Spleen (tissue), 11 donors: Measurements from ENCODE around the gene CCDC13. TPM values are rescaled to one million over a fixed set of nuclear protein-coding genes. Genes with fewer than 3 reads are reported as not detected.
A peak's percentile ranks its signal among the peaks of the same experiment; 100 is the strongest.

Experiments
- DNase-seq: peaks from one replicate; pipeline ENCODE4 v3.0.0-alpha.2; 2020
- H3K27ac ChIP-seq, 8 donors: fragments of 200-600 bp; sonication (generic) in 7 of 8; 1 replicate in 4 of 8; 2 replicates in 4 of 8; pipeline versions ENCODE4 v1.5.0 to v1.8.0; 2016 to 2021; ENCODE audit warnings: inconsistent platforms in 4 of 8, mild to moderate bottlenecking in 4 of 8, moderate library complexity in 1 of 8
- H3K27me3 ChIP-seq, 7 donors: fragments of 200-600 bp; sonication (generic) in 6 of 7; replicated peaks in 1 of 7; 1 replicate in 4 of 7; 2 replicates in 3 of 7; pipeline versions ENCODE4 v1.5.0 to v1.8.0; 2016 to 2021; ENCODE audit warnings: inconsistent platforms in 3 of 7, mild to moderate bottlenecking in 1 of 7
- H3K36me3 ChIP-seq, 6 donors: fragments of 200-600 bp; sonication (generic) in 5 of 6; 1 replicate in 4 of 6; 2 replicates in 2 of 6; pipeline versions ENCODE4 v1.5.0 to v1.8.0; 2016 to 2021; ENCODE audit warnings: inconsistent platforms in 2 of 6
- H3K4me1 ChIP-seq, 6 donors: fragments of 200-600 bp; sonication (generic) in 5 of 6; 1 replicate in 3 of 6; 2 replicates in 3 of 6; pipeline versions ENCODE4 v1.5.0 to v1.8.0; 2016 to 2021; ENCODE audit warnings: inconsistent platforms in 3 of 6
- H3K4me3 ChIP-seq, 8 donors: fragments of 200-600 bp; sonication (generic) in 7 of 8; 1 replicate in 4 of 8; 2 replicates in 4 of 8; pipeline versions ENCODE4 v1.5.0 to v1.8.0; 2016 to 2021; ENCODE audit warnings: inconsistent platforms in 4 of 8, mild to moderate bottlenecking in 4 of 8, moderate library complexity in 2 of 8
- H3K9me3 ChIP-seq, 8 donors: fragments of 200-600 bp; sonication (generic) in 7 of 8; 1 replicate in 4 of 8; 2 replicates in 4 of 8; pipeline versions ENCODE4 v1.5.0 to v1.8.0; 2016 to 2021; ENCODE audit warnings: inconsistent platforms in 4 of 8
- CTCF ChIP-seq, 11 experiments: fragments of 200-600 bp in 7 of 11; fragments of 450-650 bp in 4 of 11; sonication (generic) in 4 of 11; IDR thresholded peaks in 8 of 11; conservative IDR thresholded peaks in 3 of 11; 1 replicate in 7 of 11; 2 replicates in 4 of 11; pipeline versions ENCODE4 v1.4.0 to v1.8.0; 2016 to 2021; ENCODE audit warnings: antibody characterized with exemption in 11 of 11, inconsistent platforms in 4 of 11, mild to moderate bottlenecking in 1 of 11
- POLR2A ChIP-seq, 3 donors: fragments of 450-650 bp; IDR thresholded peaks; one replicate each; pipeline ENCODE4 v1.5.1; 2017; ENCODE audit warnings: antibody characterized with exemption in 3 of 3, mild to moderate bottlenecking in 1 of 3
- POLR2AphosphoS5 ChIP-seq, 3 donors: sonication (generic); formaldehyde crosslinking; IDR thresholded peaks; one replicate each; pipeline ENCODE4 v1.5.1; 2017; ENCODE audit warnings: antibody characterized with exemption in 3 of 3
- WGBS, 5 donors: extraction: QIAGEN DNeasy Blood & Tissue Kit in 3 of 5; methylation state at CpG; one replicate each; pipeline versions ENCODE4 v1.1.5 to v1.1.7; 2013 to 2018; 5-methylcytosine and 5-hydroxymethylcytosine counted together
- intact Hi-C: fragments of 100-400 bp; cut with DNase I; formaldehyde crosslinking; loops from one replicate; pipeline ENCODE4 v1.15.0; 2023; ENCODE audit warnings: low total_unique reads
- polyA plus RNA-seq, 3 donors: library from polyadenylated mRNA; stranded (reverse); fragments of 200-250 nt; gene quantifications; one replicate each; pipeline ENCODE4 v1.2.1, GENCODE V29; 2013
- total RNA-seq, 7 donors: library from RNA; depleted of rRNA in 3 of 7; stranded (reverse); fragments of >200 nt in 3 of 7; fragmentation: NEBNext Ultra II Directional in 4 of 7; extraction: Animal tissue kit (Norgen Biotek cat#: 25700) in 4 of 7; gene quantifications; one replicate each; pipeline versions ENCODE4 v1.1.0 to v1.2.1, GENCODE V29; 2016 to 2021
- donor health status: healthy with polysubstance abuse.
- donor health status: DM: no; HTN: no; CAD: no; lungs with moderate emphysema.
- donor health status: DM: no; HTN: no; CAD: no.
- donor health status: Bipolar disorder and iron deficiency.
- donor health status: healthy.
- donor health status: DM: no; HTN: no; CAD: no.
- donor health status: DM: yes; HTN: yes; CAD: no.

The CCDC13 gene
- total and polyA plus RNA-seq, 10 donors, result 0.51 to 3.7 (median 1.0) TPM

GRCh38 chr3:42809202-42809601 is 36.1 kb upstream of the CCDC13 start, which contains the start of gene ACKR2:
Gene ACKR2, plus strand, starts transcription at chr3:42809445. Its CDS starts 55,058 bp downstream, at chr3:42864503.
- DNase-seq, result no peak
- Histone ChIP-seq H3K4me3 (no peak within 1 kb of the TSS), H3K27ac (no peak within 1 kb of the TSS), H3K4me1 (peaks cover 0 to 19% (median 8%) of the 10 kb centered on the region in 6 donors), H3K27me3 (peaks cover 0 to 7% (median 0%) of the 10 kb centered on the region in 7 donors), H3K9me3 (no peaks in the 10 kb centered on the region), H3K36me3 (no peaks in the 10 kb centered on the region)
- 89 to 99% (median 94%) methylated on average over 5 of the region's 5 CpGs for WGBS, 5 donors
- TF ChIP-seq POLR2AphosphoS5 (IDR thresholded peaks at IDR 0.05) (no peak), POLR2A (IDR thresholded peaks at IDR 0.05) (no peak), CTCF (IDR thresholded peaks at IDR 0.05 in 8 of 11, conservative IDR thresholded peaks at IDR 0.05 in 3 of 11) (no peak)
- intact Hi-C loops, result no loop called here

- Histone ChIP-seq H3K4me3 (no peak overlapping the region), H3K27ac (no peak overlapping the region), H3K9me3 (no peaks in the 10 kb centered on the region), H3K4me1 (peaks cover 6 to 30% (median 15%) of the 10 kb centered on the region in 6 donors), H3K27me3 (peaks cover 0 to 7% (median 0%) of the 10 kb centered on the region in 7 donors), H3K36me3 (no peaks in the 10 kb centered on the region)
- 82 to 94% (median 92%) methylated on average over 4 of the region's 4 CpGs for WGBS, 5 donors
- no peak for DNase-seq
- intact Hi-C loops, result no loop called here
- TF ChIP-seq POLR2A (IDR thresholded peaks at IDR 0.05), result no peak
- no peak for TF ChIP-seq CTCF (IDR thresholded peaks at IDR 0.05 in 8 of 11, conservative IDR thresholded peaks at IDR 0.05 in 3 of 11)
Observed at GRCh38 chr3:42807929-42808328, 34.9 kb upstream of the CCDC13 start.

- DNase-seq, result peak; percentile 83
- 47 to 70% (median 56%) methylated on average over 18 to 23 of the region's 23 CpGs for WGBS, 5 donors
- no peaks in the 10 kb centered on the region for H3K36me3 ChIP-seq
- intact Hi-C loops, result no loop called here
- peak overlapping the region in 3 of 8 donors; percentile 92 to 94 (median 94) for H3K27ac ChIP-seq
- TF ChIP-seq CTCF (IDR thresholded peaks at IDR 0.05 in 8 of 11, conservative IDR thresholded peaks at IDR 0.05 in 3 of 11), result no peak
- TF ChIP-seq POLR2A (IDR thresholded peaks at IDR 0.05), result no peak
- TF ChIP-seq POLR2AphosphoS5 (IDR thresholded peaks at IDR 0.05), result no peak
- peak overlapping the region in 6 of 8 donors; percentile 60 to 95 (median 74) for H3K4me3 ChIP-seq
- peaks cover 0 to 7% (median 0%) of the 10 kb centered on the region in 7 donors for H3K27me3 ChIP-seq
- H3K9me3 ChIP-seq, result no peaks in the 10 kb centered on the region
- H3K4me1 ChIP-seq, result peaks cover 16 to 46% (median 42%) of the 10 kb centered on the region in 6 donors
Observed at GRCh38 chr3:42805141-42805821, 32.2 kb upstream of the CCDC13 start.

GRCh38 chr3:42804831-42805132 is 31.7 kb upstream of the CCDC13 start:
- no peak for DNase-seq
- H3K36me3 ChIP-seq, result no peaks in the 10 kb centered on the region
- peak overlapping the region; percentile 83 to 94 (median 91) for H3K27ac ChIP-seq
- no peaks in the 10 kb centered on the region for H3K9me3 ChIP-seq
- peaks cover 19 to 51% (median 47%) of the 10 kb centered on the region in 6 donors for H3K4me1 ChIP-seq
- no peak for TF ChIP-seq CTCF (IDR thresholded peaks at IDR 0.05 in 8 of 11, conservative IDR thresholded peaks at IDR 0.05 in 3 of 11)
- TF ChIP-seq POLR2A (IDR thresholded peaks at IDR 0.05), result no peak
- TF ChIP-seq POLR2AphosphoS5 (IDR thresholded peaks at IDR 0.05), result no peak
- peak overlapping the region; percentile 60 to 95 (median 74) for H3K4me3 ChIP-seq
- peaks cover 0 to 7% (median 0%) of the 10 kb centered on the region in 7 donors for H3K27me3 ChIP-seq
- 1 to 2% (median 1%) methylated on average over 9 to 13 of the region's 13 CpGs for WGBS, 5 donors
- intact Hi-C loops, result no loop called here
